Liver (tissue), 9 donors: ENCODE data around the gene RAB3IP. TPM values are rescaled to one million over a fixed set of nuclear protein-coding genes. Genes with fewer than 3 reads are reported as not detected.
A peak's percentile ranks its signal among the peaks of the same experiment; 100 is the strongest.

Experiments
- DNase-seq: peaks from one replicate; pipeline ENCODE4 v3.0.0-alpha.2; 2017; ENCODE audit warnings: low spot score
- H3K27ac ChIP-seq, 2 donors: one replicate each; pipeline ENCODE4 v1.7.0; 2013; ENCODE audit warnings: inconsistent platforms in 2 of 2, low read length in 2 of 2, control low read depth in 1 of 2, low read depth in 1 of 2, mild to moderate bottlenecking in 1 of 2
- H3K27me3 ChIP-seq, 4 donors: one replicate each; pipeline versions ENCODE4 v1.6.1 to v1.7.0; 2013; ENCODE audit warnings: low read length in 3 of 4, inconsistent platforms in 1 of 4, mild to moderate bottlenecking in 1 of 4, moderate library complexity in 1 of 4; ENCODE audit not compliant: control insufficient read depth in 4 of 4, insufficient read depth in 4 of 4
- H3K36me3 ChIP-seq, 4 donors: one replicate each; pipeline versions ENCODE4 v1.6.1 to v1.7.0; 2013; ENCODE audit warnings: low read length in 3 of 4, mild to moderate bottlenecking in 3 of 4, low read depth in 1 of 4, moderate library complexity in 1 of 4; ENCODE audit not compliant: control insufficient read depth in 4 of 4, insufficient read depth in 3 of 4
- H3K4me1 ChIP-seq, 4 donors: one replicate each; pipeline versions ENCODE4 v1.6.1 to v1.7.0; 2013; ENCODE audit warnings: low read length in 3 of 4, mild to moderate bottlenecking in 3 of 4, moderate library complexity in 1 of 4; ENCODE audit not compliant: control insufficient read depth in 4 of 4, insufficient read depth in 4 of 4
- H3K4me3 ChIP-seq, 3 donors: one replicate each; pipeline versions ENCODE4 v1.6.1 to v1.7.0; 2013; ENCODE audit warnings: low read length in 3 of 3, control low read depth in 1 of 3, low read depth in 1 of 3, mild to moderate bottlenecking in 1 of 3
- H3K9ac ChIP-seq, 2 donors: one replicate each; pipeline ENCODE4 v1.7.0; 2013; ENCODE audit warnings: low read length in 2 of 2, mild to moderate bottlenecking in 2 of 2, moderate library complexity in 2 of 2, control low read depth in 1 of 2, low read depth in 1 of 2
- H3K9me3 ChIP-seq, 4 donors: one replicate each; pipeline versions ENCODE4 v1.6.1 to v1.7.0; 2013; ENCODE audit warnings: low read length in 3 of 4; ENCODE audit not compliant: control insufficient read depth in 4 of 4
- EGR1 ChIP-seq, 2 donors: IDR thresholded peaks; 2 replicates each; pipeline ENCODE4 v1.6.1; 2016 to 2018; ENCODE audit warnings: antibody characterized with exemption in 2 of 2, low read depth in 2 of 2
- FOXA1 ChIP-seq: IDR thresholded peaks from 2 replicates; pipeline ENCODE4 v1.6.1; 2016; ENCODE audit warnings: antibody characterized with exemption
- GABPA ChIP-seq, 2 donors: IDR thresholded peaks in 1 of 2; conservative IDR thresholded peaks in 1 of 2; 2 replicates each; pipeline ENCODE4 v1.6.1; 2016; ENCODE audit warnings: antibody characterized with exemption in 2 of 2, mild to moderate bottlenecking in 1 of 2, moderate library complexity in 1 of 2
- HNF4A ChIP-seq, 2 donors: conservative IDR thresholded peaks; 2 replicates each; pipeline ENCODE4 v1.6.1; 2016; ENCODE audit warnings: antibody characterized with exemption in 2 of 2, mild to moderate bottlenecking in 2 of 2
- JUND ChIP-seq, 2 donors: IDR thresholded peaks; 2 replicates each; pipeline ENCODE4 v1.6.1; 2016; ENCODE audit warnings: antibody characterized with exemption in 2 of 2
- MAX ChIP-seq: IDR thresholded peaks from 2 replicates; pipeline ENCODE4 v1.6.1; 2016; ENCODE audit warnings: antibody characterized with exemption
- NR2F2 ChIP-seq: IDR thresholded peaks from 2 replicates; pipeline ENCODE4 v1.6.1; 2016; ENCODE audit warnings: antibody characterized with exemption
- RAD21 ChIP-seq, 2 donors: IDR thresholded peaks; 2 replicates each; pipeline ENCODE4 v1.6.1; 2016; ENCODE audit warnings: antibody characterized with exemption in 2 of 2, mild to moderate bottlenecking in 2 of 2
- REST ChIP-seq: IDR thresholded peaks from 2 replicates; pipeline ENCODE4 v1.6.1; 2016; ENCODE audit warnings: antibody characterized with exemption, mild to moderate bottlenecking
- RXRA ChIP-seq, 2 donors: IDR thresholded peaks; 2 replicates each; pipeline ENCODE4 v1.6.1; 2017 to 2018; ENCODE audit warnings: antibody characterized with exemption in 2 of 2, mild to moderate bottlenecking in 1 of 2
- SP1 ChIP-seq: IDR thresholded peaks from 2 replicates; pipeline ENCODE4 v1.6.1; 2018; ENCODE audit warnings: antibody characterized with exemption, mild to moderate bottlenecking
- TAF1 ChIP-seq: conservative IDR thresholded peaks from 2 replicates; pipeline ENCODE4 v1.6.1; 2016; ENCODE audit warnings: antibody characterized with exemption, mild to moderate bottlenecking
- YY1 ChIP-seq: IDR thresholded peaks from 2 replicates; pipeline ENCODE4 v1.6.1; 2016; ENCODE audit warnings: antibody characterized with exemption, mild to moderate bottlenecking
- WGBS: extraction: QIAGEN DNeasy Blood & Tissue Kit; methylation state at CpG from one replicate; pipeline ENCODE4 v1.1.7; 2013; 5-methylcytosine and 5-hydroxymethylcytosine counted together
- polyA plus RNA-seq, 2 donors: library from polyadenylated mRNA; stranded (reverse) in 1 of 2; unstranded in 1 of 2; fragments of 200-250 nt in 1 of 2; fragments of >200 nt in 1 of 2; fragmentation: Nextera tagmentation in 1 of 2; extraction: Ambion mirVana in 1 of 2; gene quantifications; one replicate each; pipeline versions ENCODE4 v1.2.1 to v1.2.3, GENCODE V29; 2013 to 2015
- total RNA-seq, 2 donors: library from RNA; depleted of rRNA; stranded (reverse); fragments of >200 nt; gene quantifications; one replicate each; pipeline ENCODE4 v1.2.3, GENCODE V29; 2014
- TF ChIP-seq, protein P1 (sequence below): fragments of 150-350 bp; IDR thresholded peaks from 2 replicates; pipeline ENCODE4 v1.5.1; 2017; ENCODE audit warnings: improper control_type of control experiment, low read depth, low read length; ENCODE audit not compliant: missing input control
- TF ChIP-seq, protein P2 (sequence below): IDR thresholded peaks from 2 replicates; pipeline ENCODE4 v1.6.1; 2016; ENCODE audit warnings: antibody characterized with exemption
- donor health status: healthy.
- donor health status: healthy.
- donor health status: healthy.
- donor health status: healthy.
- donor health status: healthy.

The RAB3IP gene
- total and polyA plus RNA-seq, 4 donors, result 5.7 to 35.3 (median 14.3) TPM

GRCh38 chr12:69837657-69838415 lies 99.2 kb downstream of the RAB3IP start:
- Histone ChIP-seq H3K4me1 (peaks cover 2 to 11% (median 9%) of the 10 kb centered on the region in 4 donors), H3K9ac (no peak overlapping the region)

DNA sequence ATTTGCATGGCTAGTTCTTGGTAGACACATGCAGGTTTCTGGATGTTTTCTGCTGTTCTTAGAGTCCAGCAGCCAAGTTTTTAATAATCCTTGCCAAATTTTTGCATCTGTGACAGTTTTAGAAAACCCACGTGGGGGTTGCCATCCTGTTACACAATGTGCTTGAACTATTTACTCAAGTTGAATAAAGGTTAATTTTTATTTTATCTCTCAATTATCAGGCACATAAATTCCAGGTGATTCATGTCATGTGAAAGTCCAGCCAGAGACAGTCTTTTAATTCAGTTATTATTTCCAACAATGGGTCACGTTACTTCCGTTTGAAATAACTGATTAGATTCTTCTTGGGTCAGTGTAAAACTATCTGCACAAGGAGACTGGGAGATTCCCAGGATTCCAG lies 102.1 kb downstream of the RAB3IP start:
- peaks cover 0 to 11% (median 9%) of the 10 kb centered on the region in 4 donors for H3K4me1 ChIP-seq
- WGBS, result 26% methylated on average over 3 of the region's 3 CpGs

More at GRCh38 chr12:69837657-69838415, 99.2 kb downstream of the RAB3IP start:
- Histone ChIP-seq H3K4me3 (no peak overlapping the region), H3K27ac (no peak overlapping the region), H3K27me3 (no peaks in the 10 kb centered on the region), H3K9me3 (no peaks in the 10 kb centered on the region), H3K36me3 (no peaks in the 10 kb centered on the region)
- no peak for TF ChIP-seq MAX
- no peak for TF ChIP-seq NR2F2
- TF ChIP-seq, protein P1, sequence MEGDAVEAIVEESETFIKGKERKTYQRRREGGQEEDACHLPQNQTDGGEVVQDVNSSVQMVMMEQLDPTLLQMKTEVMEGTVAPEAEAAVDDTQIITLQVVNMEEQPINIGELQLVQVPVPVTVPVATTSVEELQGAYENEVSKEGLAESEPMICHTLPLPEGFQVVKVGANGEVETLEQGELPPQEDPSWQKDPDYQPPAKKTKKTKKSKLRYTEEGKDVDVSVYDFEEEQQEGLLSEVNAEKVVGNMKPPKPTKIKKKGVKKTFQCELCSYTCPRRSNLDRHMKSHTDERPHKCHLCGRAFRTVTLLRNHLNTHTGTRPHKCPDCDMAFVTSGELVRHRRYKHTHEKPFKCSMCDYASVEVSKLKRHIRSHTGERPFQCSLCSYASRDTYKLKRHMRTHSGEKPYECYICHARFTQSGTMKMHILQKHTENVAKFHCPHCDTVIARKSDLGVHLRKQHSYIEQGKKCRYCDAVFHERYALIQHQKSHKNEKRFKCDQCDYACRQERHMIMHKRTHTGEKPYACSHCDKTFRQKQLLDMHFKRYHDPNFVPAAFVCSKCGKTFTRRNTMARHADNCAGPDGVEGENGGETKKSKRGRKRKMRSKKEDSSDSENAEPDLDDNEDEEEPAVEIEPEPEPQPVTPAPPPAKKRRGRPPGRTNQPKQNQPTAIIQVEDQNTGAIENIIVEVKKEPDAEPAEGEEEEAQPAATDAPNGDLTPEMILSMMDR, result no peak
- no peak for TF ChIP-seq RAD21 (IDR thresholded peaks at IDR 0.05)
- no peak for TF ChIP-seq FOXA1
- TF ChIP-seq, protein P2, sequence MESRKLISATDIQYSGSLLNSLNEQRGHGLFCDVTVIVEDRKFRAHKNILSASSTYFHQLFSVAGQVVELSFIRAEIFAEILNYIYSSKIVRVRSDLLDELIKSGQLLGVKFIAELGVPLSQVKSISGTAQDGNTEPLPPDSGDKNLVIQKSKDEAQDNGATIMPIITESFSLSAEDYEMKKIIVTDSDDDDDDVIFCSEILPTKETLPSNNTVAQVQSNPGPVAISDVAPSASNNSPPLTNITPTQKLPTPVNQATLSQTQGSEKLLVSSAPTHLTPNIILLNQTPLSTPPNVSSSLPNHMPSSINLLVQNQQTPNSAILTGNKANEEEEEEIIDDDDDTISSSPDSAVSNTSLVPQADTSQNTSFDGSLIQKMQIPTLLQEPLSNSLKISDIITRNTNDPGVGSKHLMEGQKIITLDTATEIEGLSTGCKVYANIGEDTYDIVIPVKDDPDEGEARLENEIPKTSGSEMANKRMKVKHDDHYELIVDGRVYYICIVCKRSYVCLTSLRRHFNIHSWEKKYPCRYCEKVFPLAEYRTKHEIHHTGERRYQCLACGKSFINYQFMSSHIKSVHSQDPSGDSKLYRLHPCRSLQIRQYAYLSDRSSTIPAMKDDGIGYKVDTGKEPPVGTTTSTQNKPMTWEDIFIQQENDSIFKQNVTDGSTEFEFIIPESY, result no peak
- DNase-seq, result no peak
- WGBS, result 68% methylated on average over 4 of the region's 4 CpGs

DNA sequence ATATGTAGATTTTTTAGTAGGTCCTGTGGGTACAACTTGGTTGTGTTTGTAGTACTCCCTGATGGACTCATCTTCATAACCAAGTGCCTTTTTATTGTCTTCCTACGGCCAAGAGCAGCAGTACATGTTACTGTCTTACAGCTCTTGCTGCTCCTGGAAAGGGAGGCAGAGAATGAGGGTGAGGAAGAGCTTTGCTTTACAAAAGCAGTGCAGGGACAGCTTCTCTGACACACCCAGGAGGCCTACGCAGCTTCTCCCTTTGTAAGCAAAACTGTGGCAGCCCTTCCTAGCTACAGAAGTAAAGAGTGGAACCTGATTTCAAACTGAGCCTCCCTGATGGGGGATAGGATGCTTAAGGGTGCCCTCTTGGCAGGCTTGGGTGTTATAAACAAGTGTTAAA lies 104.9 kb downstream of the RAB3IP start:
- TF ChIP-seq, protein P2, result no peak
- no peak for TF ChIP-seq SP1
- TF ChIP-seq MAX, result no peak
- no peak for TF ChIP-seq YY1
- no peak for TF ChIP-seq TAF1
- TF ChIP-seq FOXA1, result no peak
- no peak for TF ChIP-seq REST
- no peak for TF ChIP-seq NR2F2
- no peak for TF ChIP-seq GABPA (IDR thresholded peaks at IDR 0.05 in 1 of 2, conservative IDR thresholded peaks at IDR 0.05 in 1 of 2)
- TF ChIP-seq HNF4A (conservative IDR thresholded peaks at IDR 0.05), result no peak
- no peak for TF ChIP-seq RXRA (IDR thresholded peaks at IDR 0.05)
- TF ChIP-seq JUND (IDR thresholded peaks at IDR 0.05), result no peak
- WGBS, result 72% methylated on average over 2 of the region's 2 CpGs
- H3K36me3 ChIP-seq, result no peaks in the 10 kb centered on the region
- H3K27ac ChIP-seq, result no peak overlapping the region
- peaks cover 0 to 11% (median 4%) of the 10 kb centered on the region in 4 donors for H3K4me1 ChIP-seq
- no peaks in the 10 kb centered on the region for H3K9me3 ChIP-seq
- no peak overlapping the region for H3K9ac ChIP-seq
- H3K27me3 ChIP-seq, result no peaks in the 10 kb centered on the region
- DNase-seq, result no peak
- no peak overlapping the region for H3K4me3 ChIP-seq

More for the DNA sequence above, 102.1 kb downstream of the RAB3IP start:
- H3K9ac ChIP-seq, result no peak overlapping the region
- no peaks in the 10 kb centered on the region for H3K9me3 ChIP-seq
- H3K27ac ChIP-seq, result no peak overlapping the region
- no peaks in the 10 kb centered on the region for H3K36me3 ChIP-seq
- TF ChIP-seq FOXA1 (no peak), JUND (IDR thresholded peaks at IDR 0.05) (peak in 1 of 2 donors; percentile 24), HNF4A (conservative IDR thresholded peaks at IDR 0.05) (peak in 1 of 2 donors; percentile 40), RXRA (IDR thresholded peaks at IDR 0.05) (peak in 1 of 2 donors; percentile 28), EGR1 (IDR thresholded peaks at IDR 0.05; ENCODE audit: low read depth in 2 of 2) (no peak)
- no peak overlapping the region for H3K4me3 ChIP-seq
- H3K27me3 ChIP-seq, result no peaks in the 10 kb centered on the region
- no peak for DNase-seq
